ENCODE measurements around the gene UTP14A.
"Not testable (repeated sequence)": the region's sequence is repeated elsewhere in the genome, so short reads cannot be mapped to it uniquely, and the experiment has no call there.

UTP14A gene

GRCh38 chrX:129905787-129906580, at the start of gene UTP14A:
UTP14A (plus strand) TSS chrX:129906164; CDS start chrX:129906211, 47 bp downstream.
- H3K27ac ChIP-seq (ENCODE audit: low read depth, low read length): peak within 1 kb of the TSS; percentile 84
- H3K36me3 ChIP-seq (ENCODE audit: control insufficient read depth, insufficient read depth, low read length): peaks cover 38% of the 10 kb centered on the region
- H3K4me3 ChIP-seq (ENCODE audit: low read depth, low read length): peak within 1 kb of the TSS; percentile 86
- no peaks in the 10 kb centered on the region for H3K27me3 ChIP-seq (ENCODE audit: control insufficient read depth, insufficient read depth, low read length)
- no peaks in the 10 kb centered on the region for H3K9me3 ChIP-seq (ENCODE audit: control insufficient read depth, insufficient read depth, low read depth, low read length)
- H3K4me1 ChIP-seq (ENCODE audit: control insufficient read depth, insufficient read depth, low read length): no peaks in the 10 kb centered on the region
- H3K9ac ChIP-seq (ENCODE audit: low read length): peak within 1 kb of the TSS; percentile 91

- H3K27ac ChIP-seq (ENCODE audit: low read depth, low read length); H3K27me3 ChIP-seq (ENCODE audit: control insufficient read depth, insufficient read depth, low read length); H3K4me1 ChIP-seq (ENCODE audit: control insufficient read depth, insufficient read depth, low read length); H3K9me3 ChIP-seq (ENCODE audit: control insufficient read depth, insufficient read depth, low read depth, low read length); H3K4me3 ChIP-seq (ENCODE audit: low read depth, low read length); H3K36me3 ChIP-seq (ENCODE audit: control insufficient read depth, insufficient read depth, low read length); H3K9ac ChIP-seq (ENCODE audit: low read length): not testable (repeated sequence)
Measured at GRCh38 chrX:129859134-129859533, 46.8 kb upstream of the UTP14A start.

GRCh38 chrX:129866321-129866720, 39.6 kb upstream of the UTP14A start:
- peaks cover 19% of the 10 kb centered on the region; the same call in 1 of the 2 replicates for H3K27me3 ChIP-seq (ENCODE audit: control insufficient read depth, insufficient read depth, low read length)
- H3K4me1 ChIP-seq (ENCODE audit: control insufficient read depth, insufficient read depth, low read length); H3K36me3 ChIP-seq (ENCODE audit: control insufficient read depth, insufficient read depth, low read length): not testable (repeated sequence)

GRCh38 chrX:129872524-129872923, 33.4 kb upstream of the UTP14A start:
- Histone ChIP-seq H3K36me3 (ENCODE audit: control insufficient read depth, insufficient read depth, low read length) (no peaks in the 10 kb centered on the region), H3K4me1 (ENCODE audit: control insufficient read depth, insufficient read depth, low read length) (peaks cover 8% of the 10 kb centered on the region; the same call in 1 of the 2 replicates), H3K27ac (ENCODE audit: low read depth, low read length) (no peak overlapping the region), H3K4me3 (ENCODE audit: low read depth, low read length) (no peak overlapping the region), H3K9ac (ENCODE audit: low read length) (no peak overlapping the region), H3K27me3 (ENCODE audit: control insufficient read depth, insufficient read depth, low read length) (peaks cover 15% of the 10 kb centered on the region; the same call in 1 of the 2 replicates), H3K9me3 (ENCODE audit: control insufficient read depth, insufficient read depth, low read depth, low read length) (peaks cover 6% of the 10 kb centered on the region; the same call in 1 of the 2 replicates)

More at GRCh38 chrX:129866321-129866720, 39.6 kb upstream of the UTP14A start:
- not testable (repeated sequence) for H3K9me3 ChIP-seq (ENCODE audit: control insufficient read depth, insufficient read depth, low read depth, low read length); H3K4me3 ChIP-seq (ENCODE audit: low read depth, low read length); H3K9ac ChIP-seq (ENCODE audit: low read length); H3K27ac ChIP-seq (ENCODE audit: low read depth, low read length)

- H3K9ac ChIP-seq (ENCODE audit: low read length): no peak overlapping the region
- peaks cover 8% of the 10 kb centered on the region; the same call in 1 of the 2 replicates for H3K4me1 ChIP-seq (ENCODE audit: control insufficient read depth, insufficient read depth, low read length)
- H3K4me3 ChIP-seq (ENCODE audit: low read depth, low read length): no peak overlapping the region
- H3K27ac ChIP-seq (ENCODE audit: low read depth, low read length): no peak overlapping the region
- H3K9me3 ChIP-seq (ENCODE audit: control insufficient read depth, insufficient read depth, low read depth, low read length): peaks cover 11% of the 10 kb centered on the region
- H3K36me3 ChIP-seq (ENCODE audit: control insufficient read depth, insufficient read depth, low read length): no peaks in the 10 kb centered on the region
- 0 out of 2 replicates have a peak, but pooled peaks cover 9% of the 10 kb centered on the region for H3K27me3 ChIP-seq (ENCODE audit: control insufficient read depth, insufficient read depth, low read length)
Measured at GRCh38 chrX:129875669-129876068, 30.3 kb upstream of the UTP14A start.

GRCh38 chrX:129876771-129877305, 29.1 kb upstream of the UTP14A start:
- H3K9ac ChIP-seq (ENCODE audit: low read length): peak overlapping the region; percentile 28
- peaks cover 11% of the 10 kb centered on the region for H3K9me3 ChIP-seq (ENCODE audit: control insufficient read depth, insufficient read depth, low read depth, low read length)
- peak overlapping the region; percentile 8; the same call in 1 of the 2 replicates for H3K27ac ChIP-seq (ENCODE audit: low read depth, low read length)
- no peaks in the 10 kb centered on the region for H3K36me3 ChIP-seq (ENCODE audit: control insufficient read depth, insufficient read depth, low read length)
- peaks cover 8% of the 10 kb centered on the region; the same call in 1 of the 2 replicates for H3K4me1 ChIP-seq (ENCODE audit: control insufficient read depth, insufficient read depth, low read length)
- peak overlapping the region; percentile 2; the same call in 1 of the 2 replicates for H3K4me3 ChIP-seq (ENCODE audit: low read depth, low read length)
- H3K27me3 ChIP-seq (ENCODE audit: control insufficient read depth, insufficient read depth, low read length): no peaks in the 10 kb centered on the region

- Histone ChIP-seq H3K4me3 (ENCODE audit: low read depth, low read length) (no peak overlapping the region; the same call in 1 of the 2 replicates), H3K4me1 (ENCODE audit: control insufficient read depth, insufficient read depth, low read length) (peaks cover 8% of the 10 kb centered on the region; the same call in 1 of the 2 replicates), H3K9me3 (ENCODE audit: control insufficient read depth, insufficient read depth, low read depth, low read length) (peaks cover 11% of the 10 kb centered on the region), H3K27me3 (ENCODE audit: control insufficient read depth, insufficient read depth, low read length) (no peaks in the 10 kb centered on the region), H3K27ac (ENCODE audit: low read depth, low read length) (peak overlapping the region; percentile 8; the same call in 1 of the 2 replicates), H3K9ac (ENCODE audit: low read length) (peak overlapping the region; percentile 28), H3K36me3 (ENCODE audit: control insufficient read depth, insufficient read depth, low read length) (no peaks in the 10 kb centered on the region)
Measured at GRCh38 chrX:129877401-129877800, 28.6 kb upstream of the UTP14A start.

GRCh38 chrX:129900054-129900453, 5.9 kb upstream of the UTP14A start:
- Histone ChIP-seq H3K4me1 (ENCODE audit: control insufficient read depth, insufficient read depth, low read length) (no peaks in the 10 kb centered on the region), H3K27me3 (ENCODE audit: control insufficient read depth, insufficient read depth, low read length) (no peaks in the 10 kb centered on the region), H3K9ac (ENCODE audit: low read length) (no peak overlapping the region), H3K9me3 (ENCODE audit: control insufficient read depth, insufficient read depth, low read depth, low read length) (no peaks in the 10 kb centered on the region), H3K4me3 (ENCODE audit: low read depth, low read length) (no peak overlapping the region), H3K27ac (ENCODE audit: low read depth, low read length) (no peak overlapping the region), H3K36me3 (ENCODE audit: control insufficient read depth, insufficient read depth, low read length) (no peaks in the 10 kb centered on the region)

GRCh38 chrX:129908636-129909035, 2.7 kb downstream of the UTP14A start:
- Histone ChIP-seq H3K4me1 (ENCODE audit: control insufficient read depth, insufficient read depth, low read length) (no peaks in the 10 kb centered on the region), H3K27me3 (ENCODE audit: control insufficient read depth, insufficient read depth, low read length) (no peaks in the 10 kb centered on the region; the same call in 1 of the 2 replicates), H3K27ac (ENCODE audit: low read depth, low read length) (no peak overlapping the region), H3K9me3 (ENCODE audit: control insufficient read depth, insufficient read depth, low read depth, low read length) (no peaks in the 10 kb centered on the region), H3K4me3 (ENCODE audit: low read depth, low read length) (no peak overlapping the region), H3K9ac (ENCODE audit: low read length) (no peak overlapping the region), H3K36me3 (ENCODE audit: control insufficient read depth, insufficient read depth, low read length) (peaks cover 63% of the 10 kb centered on the region)

GRCh38 chrX:129925305-129926092, 19.5 kb downstream of the UTP14A start:
- Histone ChIP-seq H3K4me3 (ENCODE audit: low read depth, low read length) (no peak overlapping the region), H3K4me1 (ENCODE audit: control insufficient read depth, insufficient read depth, low read length) (no peaks in the 10 kb centered on the region), H3K9ac (ENCODE audit: low read length) (no peak overlapping the region), H3K36me3 (ENCODE audit: control insufficient read depth, insufficient read depth, low read length) (peaks cover 85% of the 10 kb centered on the region), H3K9me3 (ENCODE audit: control insufficient read depth, insufficient read depth, low read depth, low read length) (no peaks in the 10 kb centered on the region), H3K27me3 (ENCODE audit: control insufficient read depth, insufficient read depth, low read length) (no peaks in the 10 kb centered on the region), H3K27ac (ENCODE audit: low read depth, low read length) (no peak overlapping the region)

Measured in HUES6 (cell line).